ENCODE results near the gene SPIN1. TPM values are rescaled to one million over a fixed set of nuclear protein-coding genes. Genes with fewer than 3 reads are reported as not detected.

The SPIN1 gene
- total and polyA plus RNA-seq, 2 donors (not counting 1 experiment from before 2014, with no cell fraction given), result 9.9 to 24.9 TPM

DNA sequence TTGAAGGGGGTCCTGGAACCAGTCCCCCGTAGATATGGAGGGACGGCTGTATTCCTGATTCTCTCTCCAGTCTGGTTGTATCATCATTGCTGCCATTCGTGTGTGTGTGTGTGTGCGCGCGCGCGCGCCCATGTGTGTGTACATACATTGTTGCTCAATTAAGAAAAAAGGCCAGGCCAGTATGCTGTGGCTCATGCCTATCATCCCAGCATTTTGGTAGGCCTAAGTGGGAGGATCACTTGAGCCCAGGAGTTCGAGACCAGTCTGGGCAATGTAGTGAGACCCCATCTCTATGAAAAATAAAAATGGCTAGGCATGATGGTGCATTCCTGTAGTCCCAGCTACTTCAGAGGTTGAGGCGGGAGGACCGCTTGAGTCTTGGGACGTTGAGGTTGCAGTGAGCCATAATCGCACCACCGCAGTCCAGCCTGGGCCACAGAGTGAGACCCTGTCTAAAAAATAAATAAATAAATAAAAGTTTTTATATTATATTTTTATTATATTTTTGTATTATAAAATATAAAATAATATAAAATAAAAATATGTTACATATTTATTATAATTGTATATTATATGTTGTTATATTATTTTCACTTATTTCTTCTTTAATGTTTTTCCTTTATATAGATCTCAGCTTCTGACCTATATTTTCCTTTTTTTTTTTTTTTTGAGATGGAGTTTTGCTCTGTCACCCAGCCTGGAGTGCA lies 53.2 kb downstream of the SPIN1 start:
- POLR2A ChIA-PET, result no interaction called here
- no peaks in the 10 kb centered on the region for H3K27me3 ChIP-seq (replicated peaks in 1 of 4; ENCODE audit: control extremely low read depth in 1 of 4, control insufficient read depth in 3 of 4, insufficient read depth in 4 of 4, low read length in 3 of 4)
- no peaks in the 10 kb centered on the region for H3K4me1 ChIP-seq (ENCODE audit: control insufficient read depth in 2 of 2, insufficient read depth in 2 of 2, low read length in 2 of 2)
- intact Hi-C loops (cut with micrococcal nuclease), result no loop called here
- no peak overlapping the region for H3K27ac ChIP-seq (ENCODE audit: low read length in 2 of 2)
- H3K9me3 Mint-ChIP-seq (ENCODE audit: insufficient read depth), result peaks cover 2% of the 10 kb centered on the region
- TF ChIP-seq EZH2 (IDR thresholded peaks at IDR 0.05; ENCODE audit: borderline replicate concordance, insufficient read depth, low read depth, low read length, poor library complexity, severe bottlenecking), result no peak
- TF ChIP-seq, protein P1, sequence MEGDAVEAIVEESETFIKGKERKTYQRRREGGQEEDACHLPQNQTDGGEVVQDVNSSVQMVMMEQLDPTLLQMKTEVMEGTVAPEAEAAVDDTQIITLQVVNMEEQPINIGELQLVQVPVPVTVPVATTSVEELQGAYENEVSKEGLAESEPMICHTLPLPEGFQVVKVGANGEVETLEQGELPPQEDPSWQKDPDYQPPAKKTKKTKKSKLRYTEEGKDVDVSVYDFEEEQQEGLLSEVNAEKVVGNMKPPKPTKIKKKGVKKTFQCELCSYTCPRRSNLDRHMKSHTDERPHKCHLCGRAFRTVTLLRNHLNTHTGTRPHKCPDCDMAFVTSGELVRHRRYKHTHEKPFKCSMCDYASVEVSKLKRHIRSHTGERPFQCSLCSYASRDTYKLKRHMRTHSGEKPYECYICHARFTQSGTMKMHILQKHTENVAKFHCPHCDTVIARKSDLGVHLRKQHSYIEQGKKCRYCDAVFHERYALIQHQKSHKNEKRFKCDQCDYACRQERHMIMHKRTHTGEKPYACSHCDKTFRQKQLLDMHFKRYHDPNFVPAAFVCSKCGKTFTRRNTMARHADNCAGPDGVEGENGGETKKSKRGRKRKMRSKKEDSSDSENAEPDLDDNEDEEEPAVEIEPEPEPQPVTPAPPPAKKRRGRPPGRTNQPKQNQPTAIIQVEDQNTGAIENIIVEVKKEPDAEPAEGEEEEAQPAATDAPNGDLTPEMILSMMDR (IDR thresholded peaks at IDR 0.05), result no peak
- peaks cover 0 to 14% (median 6%) of the 10 kb centered on the region in 3 donors for H3K9me3 ChIP-seq (ENCODE audit: control extremely low read depth in 1 of 3, control insufficient read depth in 2 of 3, insufficient read depth in 1 of 3, low read length in 2 of 3)
- CTCF ChIA-PET, result no interaction called here
- H3K4me3 ChIP-seq (ENCODE audit: control extremely low read depth in 1 of 5, extremely low read depth in 1 of 5, insufficient read depth in 1 of 5, low read depth in 2 of 5, low read length in 4 of 5), result no peak overlapping the region
- H3K9ac ChIP-seq (ENCODE audit: low read length), result no peak overlapping the region
- H3K4me1 Mint-ChIP-seq, result peaks cover 4% of the 10 kb centered on the region
- ATAC-seq (ENCODE audit: low read depth), result no peak
- no peak overlapping the region for H3K4me3 Mint-ChIP-seq
- H3K4me2 ChIP-seq (replicated peaks; ENCODE audit: low read depth, low read length, poor library complexity, severe bottlenecking), result no peak overlapping the region
- no peak for DNase-seq
- H3K27me3 Mint-ChIP-seq, result no peaks in the 10 kb centered on the region
- peaks cover 6% of the 10 kb centered on the region for H4K20me1 ChIP-seq (ENCODE audit: control insufficient read depth, insufficient read depth, low read length, poor library complexity, severe bottlenecking)
- peaks cover 0 to 2% of the 10 kb centered on the region in 2 experiments for H3K36me3 ChIP-seq (replicated peaks in 1 of 2; ENCODE audit: control extremely low read depth in 1 of 2, control insufficient read depth in 1 of 2, extremely low read depth in 1 of 2, insufficient read depth in 2 of 2, low read length in 1 of 2)
- 100% methylated on average over 7 of the region's 15 CpGs for WGBS (ENCODE audit: insufficient coverage)
- peaks cover 42% of the 10 kb centered on the region for H3K79me2 ChIP-seq (ENCODE audit: control insufficient read depth, insufficient read depth, low read length)
- no peak overlapping the region for H3K27ac Mint-ChIP-seq
- no peak overlapping the region for H2AFZ ChIP-seq (ENCODE audit: insufficient read depth, low read depth, low read length, poor library complexity, severe bottlenecking)

DNA sequence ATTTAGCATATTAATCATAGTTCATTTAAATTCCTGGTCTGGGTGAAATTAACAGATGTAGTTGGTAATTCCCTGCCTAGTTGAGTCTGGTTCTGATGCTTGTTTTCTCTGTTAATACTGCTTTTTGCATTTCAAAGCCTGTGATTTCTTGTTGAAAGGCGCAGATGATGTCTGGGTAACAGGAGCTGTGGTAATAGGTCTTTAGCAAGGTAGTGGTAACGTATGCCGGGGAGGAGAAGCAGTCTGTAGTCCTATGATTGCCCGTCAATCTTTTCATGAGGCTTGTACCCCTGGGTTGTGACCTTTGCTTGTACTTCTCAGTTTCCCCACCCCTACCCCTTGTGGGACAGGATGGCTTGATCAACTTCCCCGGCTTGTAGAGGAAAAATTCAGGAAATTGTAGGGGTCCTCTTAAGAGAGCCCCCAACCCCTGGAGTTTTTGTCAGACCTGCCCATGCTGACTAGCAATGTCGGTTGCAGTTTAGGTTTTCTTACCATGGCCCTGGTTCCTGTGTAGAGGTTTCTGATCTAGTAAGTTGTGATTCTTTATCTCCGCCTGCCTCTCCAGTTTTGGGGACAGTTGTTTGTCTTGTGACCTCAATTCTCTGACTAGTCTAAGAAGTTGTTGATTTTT lies 55.4 kb downstream of the SPIN1 start:
- POLR2A ChIA-PET, result no interaction called here
- Histone ChIP-seq H3K4me3 (ENCODE audit: control extremely low read depth in 1 of 5, extremely low read depth in 1 of 5, insufficient read depth in 1 of 5, low read depth in 2 of 5, low read length in 4 of 5) (no peak overlapping the region), H3K36me3 (replicated peaks in 1 of 2; ENCODE audit: control extremely low read depth in 1 of 2, control insufficient read depth in 1 of 2, extremely low read depth in 1 of 2, insufficient read depth in 2 of 2, low read length in 1 of 2) (peaks cover 0 to 4% of the 10 kb centered on the region in 2 experiments), H3K27me3 (replicated peaks in 1 of 4; ENCODE audit: control extremely low read depth in 1 of 4, control insufficient read depth in 3 of 4, insufficient read depth in 4 of 4, low read length in 3 of 4) (no peaks in the 10 kb centered on the region), H3K9me3 (ENCODE audit: control extremely low read depth in 1 of 3, control insufficient read depth in 2 of 3, insufficient read depth in 1 of 3, low read length in 2 of 3) (peaks cover 0 to 16% (median 6%) of the 10 kb centered on the region in 3 donors), H2AFZ (ENCODE audit: insufficient read depth, low read depth, low read length, poor library complexity, severe bottlenecking) (no peak overlapping the region), H3K4me2 (replicated peaks; ENCODE audit: low read depth, low read length, poor library complexity, severe bottlenecking) (no peak overlapping the region), H3K4me1 (ENCODE audit: control insufficient read depth in 2 of 2, insufficient read depth in 2 of 2, low read length in 2 of 2) (no peaks in the 10 kb centered on the region), H3K79me2 (ENCODE audit: control insufficient read depth, insufficient read depth, low read length) (peaks cover 56% of the 10 kb centered on the region), H3K9ac (ENCODE audit: low read length) (no peak overlapping the region), H3K27ac (ENCODE audit: low read length in 2 of 2) (no peak overlapping the region), H4K20me1 (ENCODE audit: control insufficient read depth, insufficient read depth, low read length, poor library complexity, severe bottlenecking) (peaks cover 9% of the 10 kb centered on the region)
- peaks cover 4% of the 10 kb centered on the region for H3K9me3 Mint-ChIP-seq (ENCODE audit: insufficient read depth)
- no peak overlapping the region for H3K27ac Mint-ChIP-seq
- TF ChIP-seq, protein P1 (IDR thresholded peaks at IDR 0.05), result no peak
- TF ChIP-seq EZH2 (IDR thresholded peaks at IDR 0.05; ENCODE audit: borderline replicate concordance, insufficient read depth, low read depth, low read length, poor library complexity, severe bottlenecking), result no peak
- intact Hi-C loops (cut with micrococcal nuclease), result no loop called here
- H3K27me3 Mint-ChIP-seq, result no peaks in the 10 kb centered on the region
- no peak overlapping the region for H3K4me3 Mint-ChIP-seq
- WGBS (ENCODE audit: insufficient coverage), result 93% methylated on average over 4 of the region's 7 CpGs
- CTCF ChIA-PET, result no interaction called here
- H3K4me1 Mint-ChIP-seq, result peaks cover 9% of the 10 kb centered on the region
- ATAC-seq (ENCODE audit: low read depth) (no peak), DNase-seq (no peak)

All from B cell (primary cell).